Measurements from ENCODE around the gene MICAL3.
"Not testable (repeated sequence)": the region's sequence is repeated elsewhere in the genome, so short reads cannot be mapped to it uniquely, and the experiment has no call there.

GRCh38 chr22:17985071-17985470 lies 39.3 kb downstream of the MICAL3 start:
- TF ChIP-seq CTCF (IDR thresholded peaks at IDR 0.05; ENCODE audit: insufficient read depth, low read length); POLR2AphosphoS5 (IDR thresholded peaks at IDR 0.05; ENCODE audit: low read depth): not testable (repeated sequence)
